ENCODE results near the gene TSHZ1. TPM values are rescaled to one million over a fixed set of nuclear protein-coding genes. Genes with fewer than 3 reads are reported as not detected.

TSHZ1 gene
- total RNA-seq, 1 donor from 2014 or later, result 8.0 TPM

DNA sequence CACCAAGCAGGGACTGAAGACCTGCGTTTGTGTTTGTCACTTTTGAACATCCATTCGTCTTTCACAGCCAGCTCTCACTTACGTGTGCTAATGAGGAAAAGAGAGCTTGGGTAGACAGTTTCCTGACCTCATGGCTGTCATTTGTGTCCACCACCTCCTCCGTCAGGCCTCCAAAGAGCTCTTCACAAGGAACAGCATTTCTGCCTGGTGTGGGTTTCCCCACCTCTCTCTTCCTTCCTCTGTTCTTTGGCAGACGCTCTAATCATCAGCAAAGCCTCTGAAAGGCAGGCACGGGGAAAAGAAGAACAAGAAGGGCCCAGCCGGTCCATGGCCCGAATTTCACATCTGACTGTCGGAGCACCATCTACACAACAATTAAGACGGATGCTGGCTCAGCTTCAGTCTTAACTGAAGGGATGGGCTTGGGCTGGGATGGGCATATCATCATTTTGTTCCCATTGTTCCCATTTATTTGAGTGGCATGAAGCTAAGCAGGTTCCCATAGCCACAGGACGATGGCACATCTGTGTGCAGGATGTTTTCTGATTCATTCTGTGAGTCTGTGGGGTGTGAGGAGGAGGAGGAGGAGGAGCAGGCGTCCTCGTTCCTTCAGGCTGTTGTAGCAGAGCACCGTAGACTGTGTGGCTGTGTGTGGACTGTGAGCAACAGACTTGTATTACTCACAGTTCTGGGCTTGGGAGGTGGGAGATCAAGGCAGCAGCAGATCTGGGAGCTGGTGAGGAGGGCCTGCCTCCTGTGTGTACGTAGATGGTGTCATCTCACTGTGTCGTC, 66.4 kb downstream of the TSHZ1 start:
- no peak for TF ChIP-seq CTCF (IDR thresholded peaks at IDR 0.05)
- H3K27ac Mint-ChIP-seq (ENCODE audit: unreplicated experiment), result no peak overlapping the region
- H3K4me3 Mint-ChIP-seq (ENCODE audit: unreplicated experiment), result no peak overlapping the region
- DNase-seq (ENCODE audit: low spot score), result no peak
- H3K4me1 Mint-ChIP-seq (ENCODE audit: low read depth), result peaks cover 5% of the 10 kb centered on the region
- no peaks in the 10 kb centered on the region for H3K9me3 Mint-ChIP-seq (ENCODE audit: low read depth)
- no peaks in the 10 kb centered on the region for H3K36me3 Mint-ChIP-seq (ENCODE audit: low read depth)
- H3K27me3 Mint-ChIP-seq (ENCODE audit: low read depth), result no peaks in the 10 kb centered on the region

DNA sequence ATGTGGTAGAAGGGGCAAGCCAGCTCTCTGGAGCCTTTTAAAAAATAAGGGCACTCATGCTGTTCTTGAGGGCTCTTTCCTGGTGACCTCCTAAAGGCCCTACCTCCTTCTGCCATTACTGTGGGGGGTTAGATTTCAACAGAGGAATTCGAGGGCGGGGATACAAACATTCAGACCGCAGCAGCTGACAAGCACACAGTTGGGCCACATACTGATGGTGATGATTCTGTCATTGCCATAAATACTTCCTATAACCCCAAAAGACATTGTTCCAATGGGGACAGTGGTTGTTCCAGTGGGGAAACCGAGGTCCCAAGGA, 67.0 kb downstream of the TSHZ1 start:
- Mint-ChIP-seq H3K4me1 (ENCODE audit: low read depth) (peaks cover 5% of the 10 kb centered on the region), H3K4me3 (ENCODE audit: unreplicated experiment) (no peak overlapping the region), H3K9me3 (ENCODE audit: low read depth) (no peaks in the 10 kb centered on the region), H3K27me3 (ENCODE audit: low read depth) (no peaks in the 10 kb centered on the region), H3K27ac (ENCODE audit: unreplicated experiment) (no peak overlapping the region), H3K36me3 (ENCODE audit: low read depth) (no peaks in the 10 kb centered on the region)
- no peak for DNase-seq (ENCODE audit: low spot score)
- TF ChIP-seq CTCF (IDR thresholded peaks at IDR 0.05), result no peak

DNA sequence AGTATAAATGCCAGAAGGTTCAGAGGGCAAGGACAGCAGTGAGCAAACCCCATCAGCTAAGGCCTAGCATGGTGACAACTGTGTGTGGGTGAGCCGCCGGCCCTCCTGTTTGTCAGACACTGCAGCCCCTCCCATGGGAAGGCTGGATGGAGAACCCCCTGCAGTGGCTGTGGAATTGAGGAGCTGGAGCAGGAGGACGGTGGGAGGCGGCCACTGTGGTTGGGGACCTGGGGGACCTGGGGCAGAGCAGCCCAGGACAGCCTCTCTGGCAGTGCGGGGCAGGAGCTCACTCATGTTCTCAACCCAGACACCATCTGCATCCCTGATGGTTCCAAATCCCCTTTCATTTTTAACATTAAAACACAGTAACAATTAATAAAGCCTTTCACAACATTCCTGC, 68.8 kb downstream of the TSHZ1 start:
- TF ChIP-seq CTCF (IDR thresholded peaks at IDR 0.05), result no peak
- Mint-ChIP-seq H3K9me3 (ENCODE audit: low read depth) (no peaks in the 10 kb centered on the region), H3K27me3 (ENCODE audit: low read depth) (no peaks in the 10 kb centered on the region), H3K36me3 (ENCODE audit: low read depth) (no peaks in the 10 kb centered on the region), H3K4me1 (ENCODE audit: low read depth) (peaks cover 5% of the 10 kb centered on the region), H3K4me3 (ENCODE audit: unreplicated experiment) (no peak overlapping the region), H3K27ac (ENCODE audit: unreplicated experiment) (no peak overlapping the region)
- DNase-seq (ENCODE audit: low spot score), result no peak

- peaks cover 3% of the 10 kb centered on the region for H3K36me3 Mint-ChIP-seq (ENCODE audit: low read depth)
- H3K27me3 Mint-ChIP-seq (ENCODE audit: low read depth), result no peaks in the 10 kb centered on the region
Observed at GRCh38 chr18:75280427-75281280, 70.1 kb downstream of the TSHZ1 start.

More at GRCh38 chr18:75280427-75281280, 70.1 kb downstream of the TSHZ1 start:
- no peak overlapping the region for H3K4me3 Mint-ChIP-seq (ENCODE audit: unreplicated experiment)
- peaks cover 5% of the 10 kb centered on the region for H3K4me1 Mint-ChIP-seq (ENCODE audit: low read depth)
- no peaks in the 10 kb centered on the region for H3K9me3 Mint-ChIP-seq (ENCODE audit: low read depth)
- no peak for TF ChIP-seq CTCF (IDR thresholded peaks at IDR 0.05)
- no peak overlapping the region for H3K27ac Mint-ChIP-seq (ENCODE audit: unreplicated experiment)
- no peak for DNase-seq (ENCODE audit: low spot score)

All from chondrocyte (in vitro differentiated cells).